KMS-11 (cell line): ENCODE results near the gene TNNI3K.

Experiments
- H2AFZ ChIP-seq: fragments of 200-600 bp; sonication (generic); 2 replicates; pipeline ENCODE4 v1.6.1; 2016; ENCODE audit warnings: antibody characterized with exemption, mixed run types, low read depth
- H3K27ac ChIP-seq: fragments of 200-600 bp; sonication (generic); 2 replicates; pipeline ENCODE4 v1.6.1; 2016; ENCODE audit warnings: mild to moderate bottlenecking, mixed run types
- H3K27me3 ChIP-seq: fragments of 200-600 bp; sonication (generic); 2 replicates; pipeline ENCODE4 v1.6.1; 2017; ENCODE audit warnings: mild to moderate bottlenecking, low read depth, mixed run types, moderate library complexity; ENCODE audit not compliant: insufficient read depth
- H3K36me3 ChIP-seq: fragments of 200-600 bp; sonication (generic); 2 replicates; pipeline ENCODE4 v1.6.1; 2017; ENCODE audit warnings: mild to moderate bottlenecking, mixed run types; ENCODE audit not compliant: insufficient read depth
- H3K4me1 ChIP-seq: fragments of 200-600 bp; sonication (generic); 2 replicates; pipeline ENCODE4 v1.6.1; 2016; ENCODE audit warnings: mild to moderate bottlenecking, low read depth, mixed run types; ENCODE audit not compliant: poor library complexity, severe bottlenecking
- H3K4me2 ChIP-seq: fragments of 200-600 bp; sonication (generic); 2 replicates; pipeline ENCODE4 v1.7.0; 2016; ENCODE audit warnings: mild to moderate bottlenecking, mixed run types
- H3K4me3 ChIP-seq: fragments of 200-600 bp; sonication (generic); IDR thresholded peaks from 2 replicates; pipeline ENCODE4 v1.6.1; 2017; ENCODE audit warnings: low read depth, low read length, mixed read lengths; ENCODE audit not compliant: insufficient read depth
- H3K79me2 ChIP-seq: fragments of 200-600 bp; sonication (generic); 2 replicates; pipeline ENCODE4 v1.6.1; 2016; ENCODE audit warnings: low read depth, mixed run types; ENCODE audit not compliant: insufficient read depth
- H3K9ac ChIP-seq: fragments of 200-600 bp; sonication (generic); 2 replicates; pipeline ENCODE4 v1.6.1; 2016; ENCODE audit warnings: mild to moderate bottlenecking, mixed run types
- H4K20me1 ChIP-seq: fragments of 200-600 bp; sonication (generic); 2 replicates; pipeline ENCODE4 v1.6.1; 2016; ENCODE audit warnings: mild to moderate bottlenecking, mixed run types; ENCODE audit not compliant: insufficient read depth
- TF ChIP-seq, protein P1 (sequence below): fragments of 200-600 bp; sonication (generic); conservative IDR thresholded peaks from 2 replicates; pipeline ENCODE4 v1.6.1; 2017; ENCODE audit warnings: low read depth, mild to moderate bottlenecking, antibody characterized with exemption, low read length, moderate library complexity, mixed read lengths

TNNI3K gene

DNA sequence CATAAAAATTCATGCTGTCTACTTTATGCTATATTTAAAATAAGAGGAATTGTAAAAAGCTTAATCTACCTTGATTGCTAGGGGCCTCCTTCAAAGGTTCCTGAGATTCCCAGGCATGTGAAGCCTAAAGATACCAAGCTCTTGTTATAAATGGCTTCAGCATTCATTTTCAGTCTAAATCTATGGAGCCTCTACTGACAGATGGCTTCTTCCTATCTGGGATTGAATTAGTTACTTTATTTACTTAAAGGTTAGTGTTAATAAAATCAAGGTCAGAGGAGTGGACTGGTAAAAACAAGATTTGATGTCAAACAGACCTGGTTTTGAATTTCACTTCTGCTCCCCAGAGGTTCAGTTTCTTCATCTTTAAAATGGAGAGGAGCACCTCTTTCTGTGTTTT is 93.7 kb downstream of the TNNI3K start:
- Histone ChIP-seq H3K36me3 (no peaks in the 10 kb centered on the region), H2AFZ (no peak overlapping the region), H3K27ac (no peak overlapping the region), H3K9ac (no peak overlapping the region), H3K4me3 (no peak overlapping the region), H4K20me1 (no peaks in the 10 kb centered on the region), H3K4me1 (no peaks in the 10 kb centered on the region), H3K4me2 (no peak overlapping the region), H3K79me2 (no peaks in the 10 kb centered on the region), H3K27me3 (no peaks in the 10 kb centered on the region)
- TF ChIP-seq, protein P1, sequence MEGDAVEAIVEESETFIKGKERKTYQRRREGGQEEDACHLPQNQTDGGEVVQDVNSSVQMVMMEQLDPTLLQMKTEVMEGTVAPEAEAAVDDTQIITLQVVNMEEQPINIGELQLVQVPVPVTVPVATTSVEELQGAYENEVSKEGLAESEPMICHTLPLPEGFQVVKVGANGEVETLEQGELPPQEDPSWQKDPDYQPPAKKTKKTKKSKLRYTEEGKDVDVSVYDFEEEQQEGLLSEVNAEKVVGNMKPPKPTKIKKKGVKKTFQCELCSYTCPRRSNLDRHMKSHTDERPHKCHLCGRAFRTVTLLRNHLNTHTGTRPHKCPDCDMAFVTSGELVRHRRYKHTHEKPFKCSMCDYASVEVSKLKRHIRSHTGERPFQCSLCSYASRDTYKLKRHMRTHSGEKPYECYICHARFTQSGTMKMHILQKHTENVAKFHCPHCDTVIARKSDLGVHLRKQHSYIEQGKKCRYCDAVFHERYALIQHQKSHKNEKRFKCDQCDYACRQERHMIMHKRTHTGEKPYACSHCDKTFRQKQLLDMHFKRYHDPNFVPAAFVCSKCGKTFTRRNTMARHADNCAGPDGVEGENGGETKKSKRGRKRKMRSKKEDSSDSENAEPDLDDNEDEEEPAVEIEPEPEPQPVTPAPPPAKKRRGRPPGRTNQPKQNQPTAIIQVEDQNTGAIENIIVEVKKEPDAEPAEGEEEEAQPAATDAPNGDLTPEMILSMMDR, result no peak

DNA sequence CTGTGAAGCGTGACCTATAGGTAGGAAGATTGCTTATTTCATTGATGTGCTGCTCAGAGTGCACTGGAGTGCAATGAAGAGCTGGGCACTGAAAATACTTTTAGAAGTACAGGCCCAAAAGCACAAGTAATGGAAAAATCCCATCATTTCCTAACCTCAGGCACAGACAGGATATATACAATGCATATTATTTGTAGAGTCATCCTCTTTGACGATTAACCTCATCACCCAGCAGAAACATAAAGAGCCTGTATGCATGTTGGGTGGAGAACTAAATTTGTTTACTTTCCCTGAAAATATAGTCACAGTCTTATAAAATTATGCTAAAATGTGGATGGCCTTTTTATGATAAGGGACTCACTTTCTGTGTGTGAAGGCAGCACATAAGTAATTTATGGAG is 98.1 kb downstream of the TNNI3K start:
- Histone ChIP-seq H3K27ac (no peak overlapping the region), H2AFZ (no peak overlapping the region), H3K9ac (no peak overlapping the region), H3K79me2 (no peaks in the 10 kb centered on the region), H4K20me1 (no peaks in the 10 kb centered on the region), H3K27me3 (no peaks in the 10 kb centered on the region), H3K4me2 (no peak overlapping the region), H3K4me3 (no peak overlapping the region), H3K36me3 (no peaks in the 10 kb centered on the region), H3K4me1 (no peaks in the 10 kb centered on the region)
- TF ChIP-seq, protein P1, result no peak

DNA sequence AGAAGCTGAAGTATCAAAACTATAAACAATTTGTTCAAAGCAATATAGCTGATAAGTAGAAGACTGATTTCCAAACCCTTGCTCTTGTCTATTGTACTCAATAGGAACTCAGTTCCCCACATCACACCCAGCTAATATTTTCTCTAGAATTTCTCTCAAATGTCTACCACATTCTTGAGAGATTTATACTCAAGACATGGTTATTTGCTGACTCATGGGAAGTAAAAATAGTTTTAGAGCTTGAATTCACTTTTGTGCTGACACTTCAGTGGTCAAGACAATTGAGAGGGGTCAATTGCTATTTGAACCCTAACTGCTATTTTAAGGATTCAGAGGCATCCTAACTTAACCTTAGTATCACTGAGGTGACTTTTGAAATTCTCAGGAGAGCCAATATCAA is 99.0 kb downstream of the TNNI3K start:
- Histone ChIP-seq H3K79me2 (no peaks in the 10 kb centered on the region), H3K27me3 (no peaks in the 10 kb centered on the region), H3K27ac (no peak overlapping the region), H3K4me3 (no peak overlapping the region), H3K9ac (no peak overlapping the region), H3K4me1 (no peaks in the 10 kb centered on the region), H3K4me2 (no peak overlapping the region), H4K20me1 (no peaks in the 10 kb centered on the region), H3K36me3 (no peaks in the 10 kb centered on the region), H2AFZ (no peak overlapping the region)
- TF ChIP-seq, protein P1, result no peak

GRCh38 chr1:74340656-74341055 is 105.5 kb downstream of the TNNI3K start:
- H4K20me1 ChIP-seq, result no peaks in the 10 kb centered on the region
- H3K27ac ChIP-seq, result no peak overlapping the region
- no peaks in the 10 kb centered on the region for H3K36me3 ChIP-seq
- H3K4me3 ChIP-seq, result no peak overlapping the region
- TF ChIP-seq, protein P1, result no peak
- H3K4me2 ChIP-seq, result no peak overlapping the region
- no peak overlapping the region for H2AFZ ChIP-seq
- H3K9ac ChIP-seq, result no peak overlapping the region
- no peaks in the 10 kb centered on the region for H3K27me3 ChIP-seq
- H3K4me1 ChIP-seq, result no peaks in the 10 kb centered on the region
- no peaks in the 10 kb centered on the region for H3K79me2 ChIP-seq
